ENCODE data around the gene FAM168A. TPM values are rescaled to one million over a fixed set of nuclear protein-coding genes. Genes with fewer than 3 reads are reported as not detected.

Gene FAM168A, protein sequence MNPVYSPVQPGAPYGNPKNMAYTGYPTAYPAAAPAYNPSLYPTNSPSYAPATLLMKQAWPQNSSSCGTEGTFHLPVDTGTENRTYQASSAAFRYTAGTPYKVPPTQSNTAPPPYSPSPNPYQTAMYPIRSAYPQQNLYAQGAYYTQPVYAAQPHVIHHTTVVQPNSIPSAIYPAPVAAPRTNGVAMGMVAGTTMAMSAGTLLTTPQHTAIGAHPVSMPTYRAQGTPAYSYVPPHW
- total RNA-seq = 10 to 100 TPM; 12.2 TPM

DNA sequence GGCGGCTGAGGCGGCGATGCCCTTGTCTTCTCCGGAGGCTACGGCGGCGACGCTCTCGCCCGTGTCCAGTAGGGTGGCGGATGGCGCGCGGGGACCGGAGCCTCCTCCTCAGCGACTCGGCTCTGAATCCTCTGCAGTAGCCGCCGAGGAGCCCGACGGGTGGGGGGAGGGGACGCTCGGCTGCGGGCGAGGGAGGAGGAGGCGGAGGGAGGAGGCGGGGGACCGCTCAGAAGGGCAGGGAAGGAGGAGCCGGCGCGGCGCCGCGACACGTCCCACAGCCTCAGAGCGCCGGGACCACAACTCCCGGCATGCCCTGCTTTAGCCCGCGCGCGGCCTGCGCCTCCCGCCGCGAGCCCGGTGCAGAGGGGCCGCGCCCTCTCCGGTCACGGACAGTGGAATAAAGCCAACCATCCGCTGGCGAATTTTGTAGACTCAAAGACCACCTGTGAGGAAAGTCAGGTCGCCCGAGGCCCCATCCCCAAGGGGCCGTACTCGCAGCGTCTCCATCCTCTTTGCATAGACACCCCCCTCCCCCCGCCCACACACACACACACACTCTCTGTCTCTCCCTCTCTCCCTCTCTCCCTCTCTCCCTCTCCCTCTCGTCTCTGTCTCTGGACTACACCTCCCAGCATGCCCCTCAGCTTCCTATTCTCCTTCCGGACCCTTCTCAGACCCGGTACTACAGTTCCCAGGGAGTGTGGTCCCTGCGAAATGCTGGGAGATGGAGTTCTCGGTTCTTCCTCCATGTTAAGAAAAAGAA is at the start of gene FAM168A:
FAM168A (minus strand) TSS at position 157 of the 763 bp plus-strand sequence. CDS start 129,638 bp downstream, outside the sequence.
- peak; percentile 95 for DNase-seq
- Mint-ChIP-seq H3K27ac (peak within 1 kb of the TSS; percentile 84), H3K36me3 (no peaks in the 10 kb centered on the region), H3K4me1 (ENCODE audit: low read depth) (peaks cover 29% of the 10 kb centered on the region), H3K4me3 (peak within 1 kb of the TSS; percentile 86), H3K27me3 (no peaks in the 10 kb centered on the region), H3K9me3 (no peaks in the 10 kb centered on the region)
- CTCF ChIA-PET = interaction anchor here (0.9 to 1.5 kb wide), 4 partner anchors 10 to 247 kb away, joined by 3 to 6 read pairs (median 4); no protein-coding TSS in a partner anchor
- POLR2A ChIA-PET = interaction anchor here (0.6 to 0.7 kb wide), 5 partner anchors 13 to 233 kb away, joined by 3 to 5 read pairs (median 3); no protein-coding TSS in a partner anchor
- intact Hi-C loops (cut with micrococcal nuclease) = loop anchor here (1.0 to 2.0 kb wide), 4 partner anchors 19 to 800 kb away; partner anchors contain the start of genes C2CD3, PGM2L1 and PPME1

- CTCF ChIA-PET = interaction anchor here (1.2 to 5.1 kb wide), 5 partner anchors 12 to 298 kb away, joined by 5 to 28 read pairs (median 11); no protein-coding TSS in a partner anchor
- peak; percentile 95 for DNase-seq
Measured at GRCh38 chr11:73647459-73648100, 49.7 kb upstream of the FAM168A start.

DNA sequence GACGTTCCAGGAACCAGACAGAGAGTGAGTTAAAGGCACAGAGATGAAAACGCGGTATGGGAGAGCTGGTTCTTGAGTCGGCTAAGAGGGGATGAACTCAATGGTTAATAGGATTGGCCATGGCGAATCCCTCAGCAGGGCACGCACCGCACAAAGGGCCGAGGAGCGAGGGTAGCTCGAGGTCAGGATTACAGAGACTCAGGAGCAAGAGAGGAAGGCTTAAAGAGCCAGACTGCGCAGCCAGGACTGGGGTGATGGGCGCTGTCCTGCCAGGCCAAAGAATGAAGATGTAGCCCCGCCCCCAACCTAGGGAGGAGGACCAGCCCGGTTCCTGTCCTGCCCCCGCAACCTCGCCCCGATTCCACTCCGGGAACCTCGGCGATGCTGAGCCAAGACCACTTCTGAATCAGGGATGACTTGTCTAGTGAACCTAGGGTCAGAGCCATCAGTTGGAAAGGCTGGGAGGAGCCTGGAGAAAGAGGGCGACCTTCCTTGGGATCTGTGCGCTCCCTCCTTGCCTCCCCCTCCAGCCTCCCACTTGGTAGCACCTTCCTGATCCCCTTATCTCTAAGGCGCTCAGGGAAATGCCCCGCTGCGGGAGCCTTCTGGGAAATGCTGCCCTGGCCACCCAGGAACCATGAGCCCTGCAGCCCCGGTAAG is 48.2 kb upstream of the FAM168A start, which contains the start of gene PLEKHB1:
PLEKHB1 (plus strand) TSS at position 610 of the 660 bp plus-strand sequence; CDS start at position 638, 28 bp downstream.
- ChIA-PET POLR2A (interaction anchor here (1.1 kb wide), 1 partner anchor 142 kb away, joined by 3 read pairs; no protein-coding TSS in a partner anchor), CTCF (interaction anchor here (2.4 to 5.1 kb wide), 2 partner anchors 14 to 20 kb away, joined by 14 to 28 read pairs; no protein-coding TSS in a partner anchor)
- intact Hi-C loops (cut with micrococcal nuclease) = no loop called here

More at GRCh38 chr11:73647459-73648100, 49.7 kb upstream of the FAM168A start:
- Mint-ChIP-seq H3K9me3 (no peaks in the 10 kb centered on the region), H3K4me3 (peak overlapping the region; percentile 79), H3K36me3 (no peaks in the 10 kb centered on the region), H3K4me1 (ENCODE audit: low read depth) (peaks cover 7% of the 10 kb centered on the region), H3K27ac (peak overlapping the region; percentile 23), H3K27me3 (no peaks in the 10 kb centered on the region)
- intact Hi-C loops (cut with micrococcal nuclease) = loop anchor here (1.0 kb wide), 1 partner anchor 49 kb away; the partner anchor contains the start of gene FAM168A
- POLR2A ChIA-PET = no interaction called here

DNA sequence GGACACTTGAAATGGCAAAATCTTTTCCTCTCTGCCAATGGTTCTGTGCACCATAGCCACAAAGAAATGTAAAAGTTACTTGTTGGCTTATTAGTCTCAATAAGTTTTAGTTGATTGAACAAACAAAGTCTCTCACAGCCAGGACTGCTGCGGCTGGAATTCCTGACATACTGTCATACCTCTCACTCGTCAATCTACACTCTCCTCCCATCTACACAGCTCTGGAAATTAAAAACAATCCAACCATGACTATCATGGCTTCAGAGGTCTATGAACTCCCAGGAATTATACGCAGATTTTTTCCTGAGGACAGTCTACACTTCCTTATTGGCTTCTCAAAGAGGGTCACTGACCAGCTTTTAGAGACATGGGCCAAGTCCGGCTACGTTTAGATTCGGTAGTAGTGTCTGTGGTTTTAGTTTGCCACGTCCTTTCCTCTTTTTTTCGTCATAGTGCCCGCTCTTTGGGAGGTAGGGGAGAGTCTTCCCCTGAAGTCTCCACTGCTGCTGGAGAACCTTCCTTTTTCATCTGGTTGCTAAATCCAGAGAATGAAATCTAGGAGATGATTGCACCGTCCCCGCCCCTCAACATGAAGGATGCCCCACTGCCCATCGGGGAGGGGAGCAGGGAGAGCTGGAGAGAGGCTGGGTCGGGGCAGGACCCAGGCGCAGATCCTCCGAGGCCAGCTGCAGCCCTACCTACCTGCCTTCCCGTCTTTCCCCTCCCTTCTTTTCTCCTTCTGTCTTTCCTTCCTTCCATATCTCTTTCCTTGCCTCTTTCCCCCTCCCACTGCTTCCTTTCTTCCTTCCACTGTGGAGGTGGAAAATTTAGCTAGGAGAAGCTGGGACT is 47.4 kb upstream of the FAM168A start:
- Mint-ChIP-seq H3K4me3 (no peak overlapping the region), H3K27ac (no peak overlapping the region), H3K9me3 (no peaks in the 10 kb centered on the region), H3K4me1 (ENCODE audit: low read depth) (peaks cover 11% of the 10 kb centered on the region), H3K36me3 (no peaks in the 10 kb centered on the region), H3K27me3 (no peaks in the 10 kb centered on the region)
- no peak for DNase-seq
- CTCF ChIA-PET = interaction anchor here (1.3 to 5.1 kb wide), 3 partner anchors 15 to 19 kb away, joined by 4 to 28 read pairs (median 14); no protein-coding TSS in a partner anchor
- POLR2A ChIA-PET = interaction anchor here (1.1 kb wide), 1 partner anchor 143 kb away, joined by 3 read pairs; no protein-coding TSS in a partner anchor
- intact Hi-C loops (cut with micrococcal nuclease) = no loop called here

More for the DNA sequence above, 48.2 kb upstream of the FAM168A start, which contains the start of gene PLEKHB1:
- DNase-seq = no peak
- Mint-ChIP-seq H3K4me3 (peak within 1 kb of the TSS; percentile 79), H3K4me1 (ENCODE audit: low read depth) (peaks cover 7% of the 10 kb centered on the region), H3K9me3 (no peaks in the 10 kb centered on the region), H3K27me3 (no peaks in the 10 kb centered on the region), H3K36me3 (no peaks in the 10 kb centered on the region), H3K27ac (no peak within 1 kb of the TSS)

DNA sequence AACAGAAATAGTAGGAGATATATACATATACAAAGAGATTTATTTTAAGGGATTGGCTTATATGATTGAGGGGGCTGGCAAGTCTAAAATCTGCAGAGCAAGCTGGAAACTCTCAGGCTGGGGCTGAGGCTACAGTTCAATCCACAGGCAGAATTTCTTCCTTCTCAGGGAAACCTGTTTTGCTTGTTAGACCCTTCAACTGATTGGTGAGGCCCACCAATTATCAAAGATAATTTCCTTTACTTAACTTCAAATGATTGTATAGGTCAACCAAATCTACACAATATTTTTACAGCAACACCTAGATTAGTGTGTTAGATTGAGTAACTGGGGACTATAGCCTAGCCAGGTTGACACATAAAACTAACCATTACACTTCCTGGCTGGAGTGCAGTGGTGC is 43.8 kb upstream of the FAM168A start:
- CTCF ChIA-PET = interaction anchor here (0.7 to 1.8 kb wide), 2 partner anchors 16 to 19 kb away, joined by 4 to 8 read pairs; no protein-coding TSS in a partner anchor
- Mint-ChIP-seq H3K36me3 (no peaks in the 10 kb centered on the region), H3K27ac (no peak overlapping the region), H3K27me3 (no peaks in the 10 kb centered on the region), H3K4me3 (no peak overlapping the region), H3K4me1 (ENCODE audit: low read depth) (peaks cover 6% of the 10 kb centered on the region), H3K9me3 (no peaks in the 10 kb centered on the region)
- POLR2A ChIA-PET = no interaction called here
- no peak for DNase-seq
- intact Hi-C loops (cut with micrococcal nuclease) = no loop called here

- no peak overlapping the region for H3K27ac Mint-ChIP-seq
Measured at GRCh38 chr11:73640592-73640991, 42.7 kb upstream of the FAM168A start.

DNA sequence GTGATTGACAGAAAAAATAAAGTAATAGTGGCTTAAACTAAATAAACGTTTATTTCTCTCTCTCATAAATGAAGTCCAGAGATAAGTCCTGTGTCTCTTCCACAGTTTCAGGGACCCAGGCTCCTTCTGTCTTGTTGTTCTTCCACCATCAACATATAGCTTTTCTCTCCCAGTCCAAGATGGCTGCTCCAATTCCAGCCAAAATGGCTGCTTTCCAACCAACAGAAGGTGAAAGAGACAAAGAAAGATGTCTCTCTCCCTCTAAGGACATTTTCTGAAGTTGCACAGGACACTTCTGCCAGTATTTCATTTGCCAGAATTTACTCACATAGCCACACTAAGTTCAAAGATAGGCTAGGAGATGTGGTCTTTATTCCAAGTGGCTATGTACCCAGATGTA is 39.1 kb upstream of the FAM168A start:
- no peak overlapping the region for H3K27ac Mint-ChIP-seq
- H3K4me1 Mint-ChIP-seq (ENCODE audit: low read depth) = peaks cover 12% of the 10 kb centered on the region
- H3K9me3 Mint-ChIP-seq = no peaks in the 10 kb centered on the region
- no peaks in the 10 kb centered on the region for H3K36me3 Mint-ChIP-seq
- ChIA-PET CTCF (interaction anchor here (0.7 to 2.2 kb wide), 4 partner anchors 11 to 700 kb away, joined by 4 to 13 read pairs (median 6); no protein-coding TSS in a partner anchor), POLR2A (no interaction called here)
- no peaks in the 10 kb centered on the region for H3K27me3 Mint-ChIP-seq
- intact Hi-C loops (cut with micrococcal nuclease) = no loop called here
- H3K4me3 Mint-ChIP-seq = no peak overlapping the region
- DNase-seq = no peak

More at GRCh38 chr11:73640592-73640991, 42.7 kb upstream of the FAM168A start:
- no peak for DNase-seq
- Mint-ChIP-seq H3K36me3 (no peaks in the 10 kb centered on the region), H3K4me3 (no peak overlapping the region), H3K4me1 (ENCODE audit: low read depth) (peaks cover 6% of the 10 kb centered on the region), H3K27me3 (no peaks in the 10 kb centered on the region), H3K9me3 (no peaks in the 10 kb centered on the region)
- POLR2A ChIA-PET = interaction anchor here (1.2 kb wide), 1 partner anchor 177 kb away, joined by 4 read pairs; no protein-coding TSS in a partner anchor
- intact Hi-C loops (cut with micrococcal nuclease) = no loop called here
- CTCF ChIA-PET = interaction anchor here (1.8 to 2.0 kb wide), 2 partner anchors 15 to 20 kb away, joined by 7 to 8 read pairs; no protein-coding TSS in a partner anchor

DNA sequence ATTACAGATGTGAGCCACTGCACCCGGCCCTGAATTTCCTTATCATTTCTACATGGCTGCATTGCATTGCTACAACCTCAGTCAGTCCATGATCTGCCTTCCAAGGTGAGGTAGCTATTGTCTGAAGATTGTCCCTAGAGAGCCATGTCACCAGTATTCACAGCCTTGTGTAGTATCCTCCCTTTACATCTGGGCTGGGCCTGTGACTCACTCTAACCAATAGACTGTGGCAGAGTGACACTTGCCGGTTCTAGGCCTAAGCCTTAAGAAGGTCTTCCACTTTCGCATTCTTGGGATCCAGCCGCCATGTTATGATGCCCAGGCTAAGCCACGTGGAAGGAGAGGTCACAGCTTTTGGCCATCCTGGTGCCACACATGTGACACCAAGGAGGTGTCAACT is 38.3 kb upstream of the FAM168A start:
- H3K27ac Mint-ChIP-seq = no peak overlapping the region
- ChIA-PET CTCF (interaction anchor here (2.1 to 2.2 kb wide), 2 partner anchors 11 to 24 kb away, joined by 6 to 13 read pairs; no protein-coding TSS in a partner anchor), POLR2A (no interaction called here)
- H3K4me1 Mint-ChIP-seq (ENCODE audit: low read depth) = peaks cover 12% of the 10 kb centered on the region
- DNase-seq = no peak
- intact Hi-C loops (cut with micrococcal nuclease) = no loop called here
- no peaks in the 10 kb centered on the region for H3K36me3 Mint-ChIP-seq
- no peaks in the 10 kb centered on the region for H3K9me3 Mint-ChIP-seq
- H3K27me3 Mint-ChIP-seq = no peaks in the 10 kb centered on the region
- no peak overlapping the region for H3K4me3 Mint-ChIP-seq

- POLR2A ChIA-PET = no interaction called here
- Mint-ChIP-seq H3K4me1 (ENCODE audit: low read depth) (peaks cover 11% of the 10 kb centered on the region), H3K27ac (no peak overlapping the region), H3K27me3 (no peaks in the 10 kb centered on the region), H3K36me3 (no peaks in the 10 kb centered on the region), H3K9me3 (no peaks in the 10 kb centered on the region), H3K4me3 (no peak overlapping the region)
- intact Hi-C loops (cut with micrococcal nuclease) = no loop called here
- CTCF ChIA-PET = interaction anchor here (2.1 to 2.2 kb wide), 2 partner anchors 10 to 25 kb away, joined by 6 to 13 read pairs; no protein-coding TSS in a partner anchor
- DNase-seq = no peak
Measured at GRCh38 chr11:73635721-73636120, 37.8 kb upstream of the FAM168A start.

DNA sequence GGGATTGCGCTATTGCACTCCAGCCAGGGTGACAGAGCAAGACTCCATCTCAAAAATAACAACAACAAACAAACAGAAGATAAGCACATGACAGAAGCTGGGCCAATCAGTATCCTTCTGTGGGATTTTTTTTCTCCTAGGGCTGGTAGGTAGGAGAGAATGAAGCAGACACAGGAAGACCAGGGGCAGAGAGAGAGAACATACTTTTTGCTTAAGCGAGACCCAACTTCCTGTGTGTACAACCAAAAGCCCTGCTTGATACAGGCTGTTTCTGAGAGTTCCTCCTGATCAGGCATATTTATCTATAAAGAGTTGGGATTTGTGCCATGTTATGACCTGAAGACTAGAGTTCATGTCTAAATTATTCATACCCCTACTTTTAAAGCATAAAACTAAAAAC is 36.1 kb upstream of the FAM168A start:
- no peak overlapping the region for H3K4me3 Mint-ChIP-seq
- H3K9me3 Mint-ChIP-seq = no peaks in the 10 kb centered on the region
- H3K4me1 Mint-ChIP-seq (ENCODE audit: low read depth) = peaks cover 6% of the 10 kb centered on the region
- H3K27ac Mint-ChIP-seq = no peak overlapping the region
- H3K36me3 Mint-ChIP-seq = no peaks in the 10 kb centered on the region
- no peak for DNase-seq
- ChIA-PET POLR2A (no interaction called here), CTCF (no interaction called here)
- intact Hi-C loops (cut with micrococcal nuclease) = no loop called here
- H3K27me3 Mint-ChIP-seq = no peaks in the 10 kb centered on the region
